Activated naive CD8-positive, alpha-beta T cell treated with anti-CD3 and anti-CD28 coated beads, Interleukin-2, amount 50 U/mL, for 16 hours (primary cell): ENCODE results near the gene SPON1.
"Not testable (repeated sequence)": the region's sequence is repeated elsewhere in the genome, so short reads cannot be mapped to it uniquely, and the experiment has no call there.

ENCODE experiments used
- DNase-seq: peaks from one replicate; pipeline ENCODE4 v3.0.0-alpha.2; 2020; ENCODE audit warnings: low read depth, low spot score

The SPON1 gene

DNA sequence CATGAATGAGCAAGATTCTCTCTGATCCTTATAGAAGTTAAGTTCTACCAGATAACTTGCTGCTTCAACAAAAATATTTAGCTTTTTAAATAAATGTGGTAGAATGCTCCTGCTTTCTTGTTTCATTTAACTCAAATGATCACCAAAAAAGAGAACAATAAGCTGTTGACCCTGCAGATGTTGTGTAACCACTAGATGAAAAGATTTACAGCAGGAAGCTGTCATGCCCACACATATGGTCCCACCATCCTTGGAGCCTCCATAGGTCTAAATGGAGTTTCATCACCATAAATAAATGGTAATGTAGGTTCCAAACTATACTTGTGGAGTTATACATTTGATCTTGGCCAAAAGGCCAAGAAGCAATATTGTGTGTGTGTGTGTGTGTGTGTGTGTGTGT is 277.7 kb downstream of the SPON1 start:
- DNase-seq: no peak

DNA sequence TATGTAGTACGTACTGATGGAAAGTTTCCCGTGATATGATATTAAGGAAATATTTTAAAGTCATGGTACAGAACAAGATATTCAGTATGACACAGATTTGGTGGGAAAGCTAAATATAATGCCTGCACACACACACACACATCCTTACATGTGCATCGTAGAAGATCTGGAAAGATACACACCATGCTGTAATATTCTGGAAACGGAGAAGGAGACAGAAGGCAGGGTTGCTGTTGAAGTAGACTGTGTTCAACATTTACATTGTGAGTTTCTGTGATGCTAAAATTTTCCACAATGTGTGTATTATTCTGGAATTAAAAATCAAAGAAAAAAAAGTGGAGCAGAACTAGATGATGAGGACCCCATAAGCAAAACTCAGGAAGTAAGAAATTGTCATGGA is 278.4 kb downstream of the SPON1 start:
- no peak for DNase-seq

DNA sequence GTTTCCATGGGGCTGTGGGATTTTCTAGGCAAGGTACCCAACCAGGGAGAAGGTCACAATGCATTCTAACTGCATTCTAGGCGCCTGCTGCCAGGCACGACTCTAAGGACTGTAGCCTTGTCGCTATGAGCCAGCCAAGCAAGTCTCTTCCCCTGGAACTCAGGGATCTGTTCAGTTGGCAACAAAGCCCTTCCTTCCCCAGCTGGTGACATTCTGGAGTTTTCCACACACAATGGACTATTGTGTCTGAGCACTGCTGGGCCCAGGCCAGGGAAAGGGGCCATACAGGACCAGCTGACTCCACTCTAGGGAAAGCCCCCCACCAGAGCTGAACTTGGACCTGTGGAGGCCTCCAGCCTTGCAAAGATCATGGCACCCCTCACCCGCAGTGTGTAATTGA is 279.7 kb downstream of the SPON1 start:
- no peak for DNase-seq

- DNase-seq: no peak
Observed at GRCh38 chr11:14242733-14243132, 280.2 kb downstream of the SPON1 start.

- DNase-seq: no peak
Observed at GRCh38 chr11:14244926-14245325, 282.4 kb downstream of the SPON1 start.

DNA sequence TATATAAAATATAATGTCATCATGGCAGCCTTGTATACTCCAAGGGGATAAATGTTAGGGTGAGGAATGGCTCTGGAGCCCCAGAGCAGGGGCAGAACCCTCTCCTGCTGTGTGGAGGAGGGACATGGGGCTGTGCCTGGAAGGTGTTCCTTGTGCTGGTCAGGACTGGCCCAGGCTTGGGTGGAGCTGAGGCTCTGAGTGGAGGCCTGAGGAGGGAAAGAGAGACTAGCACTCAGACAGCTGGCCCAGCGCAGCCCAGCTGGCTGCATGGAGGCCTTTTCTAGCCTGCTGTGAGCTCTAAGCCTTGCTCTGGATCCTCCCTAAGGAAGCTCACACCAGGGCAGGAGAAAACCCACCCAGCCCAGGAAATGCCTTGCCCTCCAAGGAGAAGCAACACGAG is 282.9 kb downstream of the SPON1 start:
- DNase-seq: no peak

DNA sequence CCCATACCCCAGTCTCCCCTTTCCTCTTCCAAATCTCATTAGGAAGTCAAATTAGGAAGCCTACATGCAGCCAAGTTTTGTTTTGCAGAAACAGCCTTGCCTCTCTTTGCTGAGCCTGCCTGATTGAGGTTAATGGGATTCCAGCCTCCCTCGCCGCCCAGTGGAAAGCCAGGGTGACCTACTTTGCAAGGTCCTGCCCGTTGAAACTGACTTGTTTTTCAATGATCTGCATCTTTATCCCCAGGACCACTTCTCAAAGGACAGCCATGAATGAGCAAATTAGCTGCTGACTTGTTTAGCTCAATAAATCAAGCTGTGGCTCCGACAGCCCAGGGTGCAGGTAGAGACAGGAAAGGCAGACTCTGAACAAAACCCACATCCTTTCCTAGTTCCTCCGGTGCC is 286.1 kb downstream of the SPON1 start:
- DNase-seq: no peak

GRCh38 chr11:14249121-14249963 is 286.8 kb downstream of the SPON1 start:
- peak; percentile 33 for DNase-seq

DNA sequence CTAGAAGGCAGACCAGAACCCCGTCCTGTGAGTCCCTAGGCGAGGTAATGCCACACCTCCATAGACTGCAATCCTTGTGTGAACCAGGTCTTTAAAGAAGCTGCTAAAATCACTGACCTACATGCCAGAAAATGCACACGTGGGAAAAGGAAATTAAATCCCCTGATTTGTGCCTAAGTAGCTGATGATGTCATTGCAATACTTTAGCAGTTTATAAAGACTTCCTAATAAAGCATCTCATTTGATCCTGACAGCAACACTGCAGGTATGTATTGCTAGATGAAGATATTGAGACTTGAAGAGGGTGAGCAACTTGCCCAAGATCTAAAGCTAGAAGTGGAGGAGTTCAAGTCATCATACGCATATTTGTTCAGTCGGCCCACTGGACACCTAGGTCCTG is 289.2 kb downstream of the SPON1 start:
- DNase-seq: no peak

DNA sequence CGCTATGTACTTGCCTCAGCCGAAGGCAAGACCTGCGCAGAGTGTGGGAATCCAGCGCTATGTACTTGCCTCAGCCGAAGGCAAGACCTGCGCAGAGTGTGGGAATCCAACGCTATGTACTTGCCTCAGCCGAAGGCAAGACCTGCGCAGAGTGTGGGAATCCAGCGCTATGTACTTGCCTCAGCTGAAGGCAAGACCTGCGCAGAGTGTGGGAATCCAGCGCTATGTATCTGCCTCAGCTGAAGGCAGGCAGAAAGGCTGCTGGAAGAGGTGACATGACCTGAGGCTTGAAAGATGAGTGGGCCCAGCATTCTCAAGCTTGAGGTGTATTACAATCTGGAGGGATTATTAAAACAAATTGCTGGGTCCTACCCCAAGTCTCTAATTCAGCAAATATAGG is 290.0 kb downstream of the SPON1 start:
- DNase-seq: not testable (repeated sequence)

DNA sequence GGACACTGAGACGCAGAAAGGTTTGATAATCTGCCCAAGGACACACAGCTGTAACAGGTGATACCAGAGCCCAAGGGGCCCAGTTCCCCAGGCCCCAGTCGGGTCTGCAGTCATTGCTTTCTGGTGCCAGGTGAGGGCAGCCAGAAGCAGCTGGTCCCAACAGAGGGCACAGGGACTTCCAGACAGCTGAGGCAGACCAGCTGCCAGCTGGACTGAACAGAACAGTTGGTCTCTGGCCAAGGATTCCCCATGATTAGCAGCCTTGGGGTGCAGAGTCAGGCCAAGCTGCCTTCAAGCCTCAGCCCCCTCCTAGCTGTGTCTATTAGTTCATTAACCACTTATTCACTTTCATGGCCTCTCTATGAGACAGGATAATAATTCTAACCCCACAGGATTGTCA is 290.9 kb downstream of the SPON1 start:
- DNase-seq: no peak

DNA sequence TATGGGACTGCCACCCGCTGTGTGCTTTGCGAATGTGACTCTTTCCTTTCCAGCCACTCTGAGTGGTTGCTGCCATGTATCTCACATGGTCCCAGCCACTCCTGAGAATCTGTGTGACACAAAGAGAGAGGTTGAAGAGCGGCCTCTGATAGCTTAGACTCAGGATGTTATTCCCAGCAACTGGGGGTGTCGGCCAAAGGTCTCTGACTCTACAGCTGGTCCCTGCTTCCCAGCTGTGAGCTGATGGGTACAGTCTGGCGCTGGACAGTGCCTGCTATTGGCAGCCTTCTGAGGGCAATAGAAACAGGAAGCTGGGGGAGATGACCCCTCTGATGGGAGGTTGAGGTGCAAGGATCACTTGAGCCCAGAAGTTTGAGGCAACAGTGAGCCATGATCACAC is 291.3 kb downstream of the SPON1 start:
- DNase-seq: no peak

GRCh38 chr11:14254533-14255237 is 292.2 kb downstream of the SPON1 start:
- DNase-seq: no peak

DNA sequence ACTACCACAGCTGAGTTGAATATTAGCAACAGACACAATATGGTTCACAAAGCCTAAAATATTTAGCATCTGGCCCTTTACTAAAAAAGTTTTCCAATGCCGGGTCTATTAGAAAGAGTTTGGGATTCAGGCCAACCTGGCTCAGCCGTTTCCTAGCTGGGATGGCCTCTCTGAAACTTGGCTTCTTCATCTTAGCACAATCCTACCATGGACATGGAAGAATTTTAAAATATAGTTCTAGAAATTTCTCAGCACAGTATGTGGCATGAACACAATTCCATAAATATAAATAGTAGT is 292.7 kb downstream of the SPON1 start:
- no peak for DNase-seq

GRCh38 chr11:14258221-14258935 is 295.9 kb downstream of the SPON1 start:
- DNase-seq: no peak

DNA sequence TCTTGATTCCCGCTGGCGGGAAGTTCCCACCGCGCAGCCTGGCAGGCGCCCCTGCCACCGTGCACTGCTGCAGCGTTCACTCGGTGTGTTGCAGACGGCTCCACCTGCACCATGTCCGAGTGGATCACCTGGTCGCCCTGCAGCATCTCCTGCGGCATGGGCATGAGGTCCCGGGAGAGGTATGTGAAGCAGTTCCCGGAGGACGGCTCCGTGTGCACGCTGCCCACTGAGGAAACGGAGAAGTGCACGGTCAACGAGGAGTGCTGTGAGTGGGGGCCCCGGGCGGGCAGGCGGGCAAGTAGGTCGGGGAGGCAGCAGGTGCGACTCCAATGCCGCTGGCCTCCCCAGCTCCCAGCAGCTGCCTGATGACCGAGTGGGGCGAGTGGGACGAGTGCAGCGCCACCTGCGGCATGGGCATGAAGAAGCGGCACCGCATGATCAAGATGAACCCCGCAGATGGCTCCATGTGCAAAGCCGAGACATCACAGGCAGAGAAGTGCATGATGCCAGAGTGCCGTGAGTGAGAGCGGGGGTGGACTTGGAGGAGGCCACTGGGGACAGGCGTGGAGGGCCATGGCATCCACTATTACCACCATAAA is 296.8 kb downstream of the SPON1 start:
- no peak for DNase-seq

DNA sequence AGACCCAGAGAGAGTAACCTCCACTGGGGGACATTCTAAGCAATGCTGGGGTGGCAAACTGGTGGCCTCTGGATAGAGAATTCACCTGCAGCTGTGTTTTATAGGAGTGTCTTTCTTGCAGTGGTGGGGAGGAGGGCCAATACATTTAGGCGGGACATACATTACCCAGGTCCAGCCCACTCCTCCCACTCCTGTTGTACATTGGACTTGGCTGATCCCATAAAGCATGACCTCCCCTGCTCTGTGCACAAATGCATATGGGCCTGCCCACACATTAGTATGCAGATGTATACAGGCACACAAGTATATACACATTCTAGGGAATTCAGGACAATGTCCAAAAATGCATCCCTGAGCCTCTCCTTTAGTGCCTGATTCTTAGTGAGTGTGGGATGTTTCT is 297.4 kb downstream of the SPON1 start:
- no peak for DNase-seq

DNA sequence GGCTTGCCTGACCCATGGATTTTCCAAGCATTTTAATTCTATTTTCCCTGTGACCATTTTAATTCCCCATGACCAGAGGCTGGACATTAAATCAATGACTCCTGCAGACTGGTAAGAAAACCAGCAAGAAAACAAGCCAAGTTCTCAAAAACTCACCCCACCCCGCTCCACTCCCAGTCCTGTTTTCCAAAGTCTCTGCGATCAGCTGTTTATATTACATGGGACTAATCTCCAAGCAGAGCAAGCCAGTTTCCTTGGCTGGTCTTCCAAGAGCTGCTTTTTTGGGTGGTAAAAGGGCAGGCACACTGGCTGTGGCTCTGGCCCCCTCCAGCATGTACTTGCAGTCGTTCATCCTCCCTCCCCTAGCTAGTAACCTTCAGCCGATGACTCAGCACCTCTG is 298.5 kb downstream of the SPON1 start:
- no peak for DNase-seq

DNA sequence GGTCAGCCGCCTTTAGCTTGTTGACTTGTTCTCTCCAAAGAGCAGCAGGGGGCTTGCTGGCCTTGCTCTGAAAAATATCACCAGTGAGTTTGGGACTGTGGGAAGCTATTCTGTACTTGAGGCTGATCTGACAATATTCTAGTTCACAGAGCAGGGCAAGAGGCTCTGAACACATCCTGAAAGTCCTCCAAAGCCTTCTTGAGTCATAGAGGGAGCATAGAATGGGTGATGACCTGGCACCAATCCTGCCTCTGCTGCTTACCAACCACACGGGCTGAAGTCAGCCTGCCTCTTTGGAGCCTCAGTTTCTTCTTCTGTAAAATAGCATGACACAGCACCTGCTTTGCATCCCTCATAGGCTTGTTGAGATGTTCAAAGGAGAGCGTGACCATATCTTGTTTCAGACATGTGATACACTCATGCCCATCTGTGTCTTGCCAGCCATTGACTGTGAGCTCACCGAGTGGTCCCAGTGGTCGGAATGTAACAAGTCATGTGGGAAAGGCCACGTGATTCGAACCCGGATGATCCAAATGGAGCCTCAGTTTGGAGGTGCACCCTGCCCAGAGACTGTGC is 299.8 kb downstream of the SPON1 start:
- DNase-seq: no peak

- no peak for DNase-seq
Observed at GRCh38 chr11:14264966-14265365, 302.4 kb downstream of the SPON1 start.

- DNase-seq: no peak
Observed at GRCh38 chr11:14266622-14267021, 304.1 kb downstream of the SPON1 start.
